K562 (cell line): ENCODE results near the gene GPR3. TPM values are rescaled to one million over a fixed set of nuclear protein-coding genes. Genes with fewer than 3 reads are reported as not detected.

Experiments used
- ATAC-seq: fragments of 200-7000 bp; cut with Tn5 transposase; 3 replicates; pipeline ENCODE4 v1.9.1; 2020; ENCODE audit warnings: moderate library complexity
- BruUV-seq: library from RNA; stranded (reverse); fragments of 400-500 nt; replicated peaks from 2 replicates; lab custom pipeline; 2021; lab: Mats Ljungman, UMichigan
- CTCF ChIA-PET: fragments of 300-600 bp; formaldehyde crosslinking; extraction: SDS; loops from one replicate; lab custom pipeline; 2021; ENCODE audit warnings: low intra/inter-chr PET ratio; lab: Yijun Ruan, JAX
- POLR2A ChIA-PET: fragments of 300-600, 350-650 bp; sonication (Branson Sonifier 250); formaldehyde crosslinking; extraction: SDS; loops from one replicate; lab custom pipeline; 2021; ENCODE audit warnings: antibody characterized with exemption, inconsistent platforms; lab: Yijun Ruan, JAX
- DNase-seq, 4 experiments: peaks; one replicate each; pipeline versions ENCODE4 v3.0.0 to v3.0.0-alpha.2; 2011 to 2018; ENCODE audit warnings: low spot score in 3 of 4, mixed read lengths in 3 of 4; ENCODE audit errors: extremely low read depth in 1 of 4
- FAIRE-seq: peaks from 2 replicates; lab custom pipeline; 2011; peaks lifted over from hg19 to GRCh38; lab: Jason Lieb, UNC
- H2AFZ ChIP-seq: 2 replicates; pipeline ENCODE4 v1.6.0; 2011; ENCODE audit warnings: low read depth, low read length, control low read depth, inconsistent platforms
- H3K27ac ChIP-seq: fragments of 200-600 bp; 3 replicates; pipeline ENCODE4 v1.8.0; 2011; ENCODE audit warnings: low read depth, mild to moderate bottlenecking, control low read depth, inconsistent platforms, low read length, moderate library complexity, mixed read lengths; ENCODE audit errors: extremely low read depth
- H3K27me3 ChIP-seq, 2 experiments: fragments of 300-600 bp in 1 of 2; 2 replicates in 1 of 2; 3 replicates in 1 of 2; pipeline versions ENCODE4 v1.6.0 to v1.8.0; 2011; ENCODE audit warnings: inconsistent platforms in 2 of 2, low read length in 2 of 2, mild to moderate bottlenecking in 1 of 2, mixed read lengths in 1 of 2, moderate library complexity in 1 of 2; ENCODE audit not compliant: control insufficient read depth in 2 of 2, insufficient read depth in 2 of 2
- H3K36me3 ChIP-seq: fragments of 300-600 bp; 3 replicates; pipeline ENCODE4 v1.8.0; 2011; ENCODE audit warnings: mild to moderate bottlenecking, low read length, inconsistent platforms; ENCODE audit not compliant: control insufficient read depth, insufficient read depth
- H3K4me1 ChIP-seq, 2 experiments: fragments of 200-600 bp in 1 of 2; replicated peaks in 1 of 2; 2 replicates in 1 of 2; 3 replicates in 1 of 2; pipeline versions ENCODE4 v1.5.1 to v1.8.0; 2011; ENCODE audit warnings: inconsistent platforms in 2 of 2, low read length in 2 of 2, mild to moderate bottlenecking in 1 of 2, mixed read lengths in 1 of 2, moderate library complexity in 1 of 2; ENCODE audit not compliant: control insufficient read depth in 2 of 2, insufficient read depth in 2 of 2
- H3K4me2 ChIP-seq: 2 replicates; pipeline ENCODE4 v1.6.1; 2011; ENCODE audit warnings: low read length, control low read depth, inconsistent platforms, mixed read lengths; ENCODE audit not compliant: insufficient read depth
- H3K4me3 ChIP-seq: fragments of 200-600 bp; sonication (generic), shearing (Covaris generic); 2 replicates; pipeline ENCODE4 v1.5.1; 2016; ENCODE audit warnings: control low read depth, inconsistent platforms
- H3K79me2 ChIP-seq: fragments of 200-600 bp; 3 replicates; pipeline ENCODE4 v1.8.0; 2011; ENCODE audit warnings: low read length, inconsistent platforms; ENCODE audit not compliant: control insufficient read depth, insufficient read depth
- H3K9ac ChIP-seq, 2 experiments: 2 replicates each; pipeline versions ENCODE4 v1.6.0 to v1.6.1; 2011; ENCODE audit warnings: low read depth in 2 of 2, low read length in 2 of 2, control low read depth in 1 of 2, inconsistent platforms in 1 of 2, mild to moderate bottlenecking in 1 of 2, mixed read lengths in 1 of 2; ENCODE audit not compliant: insufficient read depth in 1 of 2
- H3K9me1 ChIP-seq: one replicate; pipeline ENCODE4 v1.6.0; 2011; ENCODE audit warnings: inconsistent platforms, mild to moderate bottlenecking, low read length, moderate library complexity; ENCODE audit not compliant: control insufficient read depth, insufficient read depth
- H3K9me3 ChIP-seq: replicated peaks from 2 replicates; pipeline ENCODE4 v1.5.1; 2011; ENCODE audit warnings: low read depth, low read length, inconsistent platforms; ENCODE audit not compliant: control insufficient read depth, insufficient read depth
- H4K20me1 ChIP-seq: replicated peaks from 2 replicates; pipeline ENCODE4 v1.6.1; 2011; ENCODE audit warnings: low read length, inconsistent platforms, mixed read lengths; ENCODE audit not compliant: control insufficient read depth, insufficient read depth
- CCAR2 ChIP-seq: fragments of 200-400 bp; formaldehyde crosslinking; IDR thresholded peaks from 2 replicates; pipeline ENCODE4 v1.6.1; 2017; ENCODE audit warnings: mild to moderate bottlenecking, low read depth, low read length
- DPF2 ChIP-seq: fragments of 450-650 bp; IDR thresholded peaks from 2 replicates; pipeline ENCODE4 v1.6.1; 2016
- EP400 ChIP-seq: fragments of 450-650 bp; IDR thresholded peaks from 2 replicates; pipeline ENCODE4 v1.6.1; 2017; ENCODE audit warnings: antibody characterized with exemption, mild to moderate bottlenecking, moderate library complexity
- PHB2 ChIP-seq: fragments of 450-650 bp; IDR thresholded peaks from 2 replicates; pipeline ENCODE4 v1.6.1; 2017; ENCODE audit warnings: low read depth
- PHF21A ChIP-seq: fragments of 450-650 bp; IDR thresholded peaks from 2 replicates; pipeline ENCODE4 v1.6.1; 2017; ENCODE audit warnings: low read depth, borderline replicate concordance
- POLR2B ChIP-seq: fragments of 450-650 bp; IDR thresholded peaks from 2 replicates; pipeline ENCODE4 v1.6.1; 2018; ENCODE audit warnings: low read depth; ENCODE audit not compliant: partially characterized antibody
- POU5F1 ChIP-seq: fragments of 150-350 bp; IDR thresholded peaks from 2 replicates; pipeline ENCODE4 v1.6.1; 2014; ENCODE audit warnings: borderline replicate concordance, low read length, low read depth, mild to moderate bottlenecking; ENCODE audit not compliant: partially characterized antibody
- ZBED1 ChIP-seq: IDR thresholded peaks from 2 replicates; pipeline ENCODE4 v1.6.1; 2014
- ZFP30 ChIP-seq: fragments of 250-450 bp; sonication (Bioruptor Pico); IDR thresholded peaks from 2 replicates; pipeline ENCODE4 v1.8.0; 2022; ENCODE audit warnings: moderate library complexity, mild to moderate bottlenecking, inconsistent platforms, borderline replicate concordance
- ZNF24 ChIP-seq: fragments of 450-650 bp; IDR thresholded peaks from 2 replicates; pipeline ENCODE4 v1.6.1; 2016
- WGBS: fragments of 100-300 bp; shearing (Covaris generic); methylation state at CpG from one replicate; pipeline ENCODE4 v1.1.6; 2016; ENCODE audit warnings: low coverage, mixed read lengths; ENCODE audit not compliant: insufficient coverage; ENCODE audit errors: missing lambda C conversion rate; 5-methylcytosine and 5-hydroxymethylcytosine counted together
- in situ Hi-C: fragments of 300-500 bp; cut with MboI; formaldehyde crosslinking; loops from 4 replicates; pipeline ENCODE4 v1.15.0; 2018; ENCODE audit warnings: inconsistent platforms, mixed read lengths
- intact Hi-C: fragments of 100-400 bp; cut with micrococcal nuclease; formaldehyde crosslinking; loops from 2 replicates; pipeline ENCODE4 v1.14.2; 2022
- polyA plus RNA-seq, 8 experiments: library from polyadenylated mRNA; depleted of rRNA in 4 of 8; stranded (reverse) in 5 of 8; unstranded in 3 of 8; fragments of >200 nt; fragmentation: Nextera tagmentation in 2 of 8; fragmentation: Illumina TruSeq in 1 of 8; extraction: Ambion mirVana in 2 of 8; extraction: Trizol in 1 of 8; gene quantifications; 2 replicates each; pipeline versions ENCODE4 v1.2.1 to v1.2.3, GENCODE V29; 2011 to 2014; ENCODE audit warnings: inconsistent platforms in 1 of 8, missing spikeins in 1 of 8
- total RNA-seq, 7 experiments: library from RNA; depleted of rRNA in 6 of 7; stranded (reverse); fragments of >200 nt in 6 of 7; fragmentation: Illumina TruSeq in 2 of 7; extraction: Trizol in 2 of 7; gene quantifications; 2 replicates each; pipeline versions ENCODE4 v1.2.1 to v1.2.3, GENCODE V29; 2011 to 2021; ENCODE audit warnings: low replicate concordance in 1 of 7
- TF ChIP-seq, protein P1 (sequence below): fragments of 450-650 bp; IDR thresholded peaks from one replicate; pipeline ENCODE4 v1.6.1; 2018; ENCODE audit warnings: mild to moderate bottlenecking, moderate library complexity; ENCODE audit not compliant: partially characterized antibody
- TF ChIP-seq, protein P2 (sequence below): fragments of 250-450 bp; sonication (Bioruptor Pico); IDR thresholded peaks from 2 replicates; pipeline ENCODE4 v1.4.0; 2020
- TF ChIP-seq, protein P3 (sequence below), 2 experiments: fragments of 200-800 bp in 1 of 2; sonication (Bioruptor generic) in 1 of 2; sonication (generic) in 1 of 2; formaldehyde crosslinking in 1 of 2; IDR thresholded peaks in 1 of 2; conservative IDR thresholded peaks in 1 of 2; 2 replicates each; pipeline versions ENCODE4 v1.5.0 to v1.6.1; 2016 to 2020; ENCODE audit warnings: missing compliant biosample characterization in 1 of 2, missing genetic modification characterization in 1 of 2, missing genetic modification reagents in 1 of 2
- TF ChIP-seq, protein P4 (sequence below): sonication (generic); formaldehyde crosslinking; IDR thresholded peaks from 2 replicates; pipeline ENCODE4 v1.8.0; 2022; ENCODE audit warnings: mild to moderate bottlenecking, missing genetic modification reagents
- TF ChIP-seq, protein P5 (sequence below), 2 experiments: fragments of 450-650 bp in 1 of 2; sonication (generic) in 1 of 2; formaldehyde crosslinking in 1 of 2; IDR thresholded peaks in 1 of 2; conservative IDR thresholded peaks in 1 of 2; 2 replicates each; pipeline versions ENCODE4 v1.6.1 to v1.8.1; 2016 to 2023; ENCODE audit warnings: mild to moderate bottlenecking in 2 of 2, moderate library complexity in 2 of 2, inconsistent platforms in 1 of 2, missing genetic modification reagents in 1 of 2

Gene GPR3
- total and polyA plus RNA-seq, 9 of the 15 experiments (the other 6 are each of a cell fraction or from before 2014, with no cell fraction given), result 0.24 to 11.5 (median 3.7) TPM

DNA sequence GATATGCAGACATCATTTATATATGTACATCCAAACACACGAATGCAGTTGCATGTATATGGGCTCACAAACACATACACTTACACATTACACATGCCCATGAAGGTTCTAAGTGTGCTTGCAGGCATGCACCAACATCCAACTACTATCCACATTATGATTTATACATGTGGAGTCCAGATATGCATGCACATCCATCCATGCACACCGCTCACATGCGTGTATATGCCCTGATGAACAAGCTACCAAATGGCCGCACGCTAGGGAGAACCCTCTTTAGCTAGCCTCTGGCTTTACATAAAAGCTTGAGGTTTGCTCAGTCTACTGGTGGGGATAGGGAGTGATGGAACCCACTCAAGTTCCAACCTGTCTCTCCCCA lies 8.5 kb downstream of the GPR3 start:
- BruUV-seq, result no TSS peak
- H3K79me2 ChIP-seq, result no peaks in the 10 kb centered on the region
- no peak for ATAC-seq
- no peak overlapping the region for H3K4me2 ChIP-seq
- no peaks in the 10 kb centered on the region for H3K9me1 ChIP-seq
- H3K9ac ChIP-seq, result no peak overlapping the region
- FAIRE-seq, result no peak
- H3K27me3 ChIP-seq, result no peaks in the 10 kb centered on the region
- H3K4me1 ChIP-seq, result peaks cover 0 to 23% of the 10 kb centered on the region in 2 experiments; a peak in 3 of 5 replicates
- in situ Hi-C loops, result no loop called here
- WGBS, result 83% methylated on average over 5 of the region's 5 CpGs
- H2AFZ ChIP-seq, result no peak overlapping the region
- intact Hi-C loops, result no loop called here
- no peaks in the 10 kb centered on the region for H4K20me1 ChIP-seq
- no peak overlapping the region for H3K27ac ChIP-seq
- no peak overlapping the region for H3K4me3 ChIP-seq
- ChIA-PET CTCF (no interaction called here), POLR2A (interaction anchor here (0.5 to 2.8 kb wide), 5 partner anchors 10 to 201 kb away, joined by 3 to 23 read pairs (median 5); partner anchors contain the start of gene SYTL1)
- peaks cover 15% of the 10 kb centered on the region; the same call in 2 of the 3 replicates for H3K36me3 ChIP-seq
- DNase-seq, result no peak
- no peaks in the 10 kb centered on the region for H3K9me3 ChIP-seq
- no peak for TF ChIP-seq ZBED1
- TF ChIP-seq EP400, result no peak
- no peak for TF ChIP-seq POU5F1
- TF ChIP-seq, protein P1, sequence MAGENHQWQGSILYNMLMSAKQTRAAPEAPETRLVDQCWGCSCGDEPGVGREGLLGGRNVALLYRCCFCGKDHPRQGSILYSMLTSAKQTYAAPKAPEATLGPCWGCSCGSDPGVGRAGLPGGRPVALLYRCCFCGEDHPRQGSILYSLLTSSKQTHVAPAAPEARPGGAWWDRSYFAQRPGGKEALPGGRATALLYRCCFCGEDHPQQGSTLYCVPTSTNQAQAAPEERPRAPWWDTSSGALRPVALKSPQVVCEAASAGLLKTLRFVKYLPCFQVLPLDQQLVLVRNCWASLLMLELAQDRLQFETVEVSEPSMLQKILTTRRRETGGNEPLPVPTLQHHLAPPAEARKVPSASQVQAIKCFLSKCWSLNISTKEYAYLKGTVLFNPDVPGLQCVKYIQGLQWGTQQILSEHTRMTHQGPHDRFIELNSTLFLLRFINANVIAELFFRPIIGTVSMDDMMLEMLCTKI, result no peak
- TF ChIP-seq POLR2B, result peak; percentile 50
- TF ChIP-seq, protein P2, sequence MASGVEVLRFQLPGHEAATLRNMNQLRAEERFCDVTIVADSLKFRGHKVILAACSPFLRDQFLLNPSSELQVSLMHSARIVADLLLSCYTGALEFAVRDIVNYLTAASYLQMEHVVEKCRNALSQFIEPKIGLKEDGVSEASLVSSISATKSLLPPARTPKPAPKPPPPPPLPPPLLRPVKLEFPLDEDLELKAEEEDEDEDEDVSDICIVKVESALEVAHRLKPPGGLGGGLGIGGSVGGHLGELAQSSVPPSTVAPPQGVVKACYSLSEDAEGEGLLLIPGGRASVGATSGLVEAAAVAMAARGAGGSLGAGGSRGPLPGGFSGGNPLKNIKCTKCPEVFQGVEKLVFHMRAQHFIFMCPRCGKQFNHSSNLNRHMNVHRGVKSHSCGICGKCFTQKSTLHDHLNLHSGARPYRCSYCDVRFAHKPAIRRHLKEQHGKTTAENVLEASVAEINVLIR, result no peak
- TF ChIP-seq, protein P3, sequence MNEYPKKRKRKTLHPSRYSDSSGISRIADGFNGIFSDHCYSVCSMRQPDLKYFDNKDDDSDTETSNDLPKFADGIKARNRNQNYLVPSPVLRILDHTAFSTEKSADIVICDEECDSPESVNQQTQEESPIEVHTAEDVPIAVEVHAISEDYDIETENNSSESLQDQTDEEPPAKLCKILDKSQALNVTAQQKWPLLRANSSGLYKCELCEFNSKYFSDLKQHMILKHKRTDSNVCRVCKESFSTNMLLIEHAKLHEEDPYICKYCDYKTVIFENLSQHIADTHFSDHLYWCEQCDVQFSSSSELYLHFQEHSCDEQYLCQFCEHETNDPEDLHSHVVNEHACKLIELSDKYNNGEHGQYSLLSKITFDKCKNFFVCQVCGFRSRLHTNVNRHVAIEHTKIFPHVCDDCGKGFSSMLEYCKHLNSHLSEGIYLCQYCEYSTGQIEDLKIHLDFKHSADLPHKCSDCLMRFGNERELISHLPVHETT (CRISPR knock-in tag; conservative IDR thresholded peaks at IDR 0.05 in 1 of 2, IDR thresholded peaks at IDR 0.05 in 1 of 2), result no peak
- TF ChIP-seq, protein P4, sequence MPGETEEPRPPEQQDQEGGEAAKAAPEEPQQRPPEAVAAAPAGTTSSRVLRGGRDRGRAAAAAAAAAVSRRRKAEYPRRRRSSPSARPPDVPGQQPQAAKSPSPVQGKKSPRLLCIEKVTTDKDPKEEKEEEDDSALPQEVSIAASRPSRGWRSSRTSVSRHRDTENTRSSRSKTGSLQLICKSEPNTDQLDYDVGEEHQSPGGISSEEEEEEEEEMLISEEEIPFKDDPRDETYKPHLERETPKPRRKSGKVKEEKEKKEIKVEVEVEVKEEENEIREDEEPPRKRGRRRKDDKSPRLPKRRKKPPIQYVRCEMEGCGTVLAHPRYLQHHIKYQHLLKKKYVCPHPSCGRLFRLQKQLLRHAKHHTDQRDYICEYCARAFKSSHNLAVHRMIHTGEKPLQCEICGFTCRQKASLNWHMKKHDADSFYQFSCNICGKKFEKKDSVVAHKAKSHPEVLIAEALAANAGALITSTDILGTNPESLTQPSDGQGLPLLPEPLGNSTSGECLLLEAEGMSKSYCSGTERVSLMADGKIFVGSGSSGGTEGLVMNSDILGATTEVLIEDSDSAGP (CRISPR knock-in tag), result 0 out of 2 replicates have a peak, but pooled peaks have one; percentile 36
- no peak for TF ChIP-seq CCAR2
- no peak for TF ChIP-seq PHB2
- no peak for TF ChIP-seq ZFP30
- TF ChIP-seq, protein P5, sequence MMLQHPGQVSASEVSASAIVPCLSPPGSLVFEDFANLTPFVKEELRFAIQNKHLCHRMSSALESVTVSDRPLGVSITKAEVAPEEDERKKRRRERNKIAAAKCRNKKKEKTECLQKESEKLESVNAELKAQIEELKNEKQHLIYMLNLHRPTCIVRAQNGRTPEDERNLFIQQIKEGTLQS (IDR thresholded peaks at IDR 0.05), result no peak
- TF ChIP-seq, protein P5 (CRISPR knock-in tag; conservative IDR thresholded peaks at IDR 0.05), result no peak
- TF ChIP-seq PHF21A, result no peak
- no peak for TF ChIP-seq ZNF24
- TF ChIP-seq DPF2, result no peak
- TF ChIP-seq, all 486 proteins: peak for 2
